Hepatocyte (in vitro differentiated cells): ENCODE measurements around the gene NCBP2. TPM values are rescaled to one million over a fixed set of nuclear protein-coding genes. Genes with fewer than 3 reads are reported as not detected.

Experiments used
- DNase-seq: peaks from one replicate; pipeline ENCODE4 v3.0.0-alpha.2; 2016; ENCODE audit warnings: low spot score
- H2AFZ ChIP-seq: fragments of 200-600 bp; sonication (generic); 2 replicates; pipeline ENCODE4 v1.6.0; 2016; ENCODE audit warnings: antibody characterized with exemption, mild to moderate bottlenecking
- H3K27ac ChIP-seq: fragments of 200-600 bp; sonication (generic); 2 replicates; pipeline ENCODE4 v1.5.1; 2016; ENCODE audit warnings: mild to moderate bottlenecking
- H3K27me3 ChIP-seq: fragments of 200-600 bp; sonication (generic); 2 replicates; pipeline ENCODE4 v1.6.1; 2016
- H3K36me3 ChIP-seq: fragments of 200-600 bp; sonication (generic); replicated peaks from 2 replicates; pipeline ENCODE4 v1.5.1; 2016; ENCODE audit warnings: low read depth; ENCODE audit not compliant: insufficient read depth
- H3K4me1 ChIP-seq: fragments of 200-600 bp; sonication (generic); 2 replicates; pipeline ENCODE4 v1.5.1; 2016; ENCODE audit warnings: mild to moderate bottlenecking, moderate library complexity; ENCODE audit not compliant: insufficient read depth
- H3K4me2 ChIP-seq: fragments of 200-600 bp; sonication (generic); 2 replicates; pipeline ENCODE4 v1.6.0; 2016
- H3K4me3 ChIP-seq: fragments of 200-600 bp; sonication (generic); 2 replicates; pipeline ENCODE4 v1.5.1; 2016; ENCODE audit warnings: mild to moderate bottlenecking
- H3K79me2 ChIP-seq: fragments of 200-600 bp; sonication (generic); 2 replicates; pipeline ENCODE4 v1.6.0; 2017; ENCODE audit warnings: mild to moderate bottlenecking
- H3K9me2 ChIP-seq: fragments of 200-600 bp; sonication (generic); replicated peaks from 2 replicates; pipeline ENCODE4 v1.6.0; 2017; ENCODE audit warnings: mild to moderate bottlenecking; ENCODE audit not compliant: insufficient read depth
- H3K9me3 ChIP-seq: fragments of 200-600 bp; sonication (generic); 2 replicates; pipeline ENCODE4 v1.5.1; 2016; ENCODE audit warnings: low read depth, mild to moderate bottlenecking
- H4K20me1 ChIP-seq: fragments of 200-600 bp; sonication (generic); 2 replicates; pipeline ENCODE4 v1.6.0; 2016; ENCODE audit warnings: mild to moderate bottlenecking; ENCODE audit not compliant: insufficient read depth, poor library complexity, severe bottlenecking
- EZH2 ChIP-seq: fragments of 200-600 bp; sonication (generic); IDR thresholded peaks from 2 replicates; pipeline ENCODE4 v1.6.1; 2016; ENCODE audit warnings: antibody characterized with exemption, mild to moderate bottlenecking, borderline replicate concordance
- EZH2phosphoT487 ChIP-seq: fragments of 200-600 bp; sonication (generic); IDR thresholded peaks from one replicate; pipeline ENCODE4 v1.6.1; 2018; ENCODE audit warnings: antibody characterized with exemption, mild to moderate bottlenecking, low read depth, moderate library complexity; ENCODE audit not compliant: unreplicated experiment, severe bottlenecking
- WGBS: methylation state at CpG from one replicate; pipeline ENCODE4 v1.1.6; 2016; ENCODE audit warnings: low lambda C conversion rate; ENCODE audit errors: missing lambda C conversion rate; 5-methylcytosine and 5-hydroxymethylcytosine counted together
- polyA plus RNA-seq: library from polyadenylated mRNA; unstranded; fragments of >200 nt; fragmentation: Nextera tagmentation; extraction: Ambion mirVana; gene quantifications from 2 replicates; pipeline ENCODE4 v1.2.1, GENCODE V29; 2016
- total RNA-seq: library from RNA; depleted of rRNA; stranded (reverse); fragments of >200 nt; gene quantifications from 2 replicates; pipeline ENCODE4 v1.2.3, GENCODE V29; 2014
- TF ChIP-seq, protein P1 (sequence below): fragments of 200-600 bp; sonication (generic); IDR thresholded peaks from 2 replicates; pipeline ENCODE4 v1.5.1; 2016; ENCODE audit warnings: antibody characterized with exemption, mild to moderate bottlenecking; ENCODE audit not compliant: poor library complexity

The NCBP2 gene
- total and polyA plus RNA-seq, 2 experiments from 2014 or later, result 78.3 to 101 TPM

DNA sequence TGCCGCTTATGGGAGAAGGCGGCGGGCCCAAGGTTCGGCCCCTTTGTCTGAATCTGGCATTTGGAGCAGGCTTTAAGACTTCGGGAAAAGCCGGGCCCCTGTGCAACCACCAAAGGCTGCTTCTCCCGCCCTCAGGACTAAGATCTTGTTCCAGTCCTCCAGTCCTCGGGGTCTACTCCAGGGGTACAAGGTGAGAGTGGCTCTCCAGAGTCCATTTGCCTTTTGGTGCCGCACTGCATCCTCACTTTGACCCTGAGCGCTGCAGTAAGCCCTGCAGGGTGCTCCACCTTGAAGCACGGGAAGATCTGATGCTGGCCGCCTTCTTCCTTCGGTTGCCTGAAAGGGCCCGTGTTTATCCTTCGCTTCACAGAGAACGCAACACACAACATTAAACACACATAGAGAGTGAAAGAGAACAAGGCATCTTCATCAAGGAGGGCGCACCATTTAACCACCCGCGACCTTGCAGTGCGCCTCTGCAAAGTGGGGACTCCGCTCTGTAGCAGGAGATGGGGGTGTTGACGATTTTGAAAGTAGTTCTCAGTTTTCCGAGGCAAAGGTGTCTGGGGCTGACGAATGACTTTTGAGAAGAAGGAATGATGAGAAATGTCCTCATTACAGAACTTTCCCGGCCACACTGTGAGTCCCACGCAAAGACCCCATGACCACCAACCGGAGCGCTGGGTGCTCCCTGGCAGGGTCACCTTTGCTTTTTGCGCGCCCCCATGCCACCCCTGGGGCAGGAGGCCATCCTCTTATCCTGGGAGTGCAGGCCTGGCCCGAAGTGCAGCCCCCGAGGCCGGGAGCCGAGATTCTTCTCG is 25.3 kb upstream of the NCBP2 start:
- WGBS, result 72% methylated on average over 34 of the region's 35 CpGs
- H4K20me1 ChIP-seq, result no peaks in the 10 kb centered on the region

DNA sequence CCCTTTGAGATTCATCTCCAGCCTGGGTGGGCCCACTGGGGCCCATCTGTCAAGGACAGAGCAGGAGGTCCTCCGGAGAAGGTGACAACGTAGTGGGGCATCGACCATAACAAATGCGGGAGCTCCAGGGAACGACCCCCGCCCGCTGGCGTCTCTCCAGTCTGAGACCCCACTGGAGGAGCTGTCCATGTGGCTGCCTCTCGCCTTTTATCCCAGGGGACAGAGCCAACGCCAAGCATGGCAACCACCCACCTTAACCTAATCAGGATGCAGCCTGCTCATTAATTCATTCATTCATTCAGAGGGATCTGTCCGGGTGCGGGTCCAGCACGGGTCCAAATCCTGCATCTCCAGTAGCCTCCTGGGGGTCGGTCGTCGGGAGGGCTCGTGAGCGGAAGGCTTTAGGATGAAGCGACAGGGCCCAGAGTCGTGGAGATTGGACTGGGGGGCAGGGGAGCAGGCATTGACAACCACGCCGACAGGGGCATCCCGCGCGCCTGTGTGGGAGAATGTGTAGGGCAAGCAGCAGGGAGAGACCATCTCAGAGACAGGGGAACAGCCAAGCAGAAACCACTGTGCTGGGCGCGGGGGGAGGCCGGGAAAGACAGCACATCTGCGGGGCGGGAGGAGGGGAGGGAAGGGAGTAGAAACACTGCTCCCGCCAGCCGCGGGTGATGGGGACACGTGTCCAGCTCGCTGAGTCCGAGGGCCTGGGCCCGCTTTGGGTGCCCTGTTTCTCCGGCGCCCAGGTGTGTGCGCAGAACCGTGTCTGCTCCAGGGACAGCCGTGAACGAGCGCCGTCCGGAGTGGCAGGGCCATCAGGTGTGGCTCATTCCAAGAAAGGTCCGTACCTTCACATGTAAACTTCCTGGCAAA is 24.4 kb upstream of the NCBP2 start:
- H2AFZ ChIP-seq, result no peak overlapping the region
- H3K27ac ChIP-seq, result no peak overlapping the region
- peaks cover 20% of the 10 kb centered on the region for H3K4me1 ChIP-seq
- TF ChIP-seq EZH2 (no peak), EZH2phosphoT487 (no peak)
- TF ChIP-seq, protein P1, sequence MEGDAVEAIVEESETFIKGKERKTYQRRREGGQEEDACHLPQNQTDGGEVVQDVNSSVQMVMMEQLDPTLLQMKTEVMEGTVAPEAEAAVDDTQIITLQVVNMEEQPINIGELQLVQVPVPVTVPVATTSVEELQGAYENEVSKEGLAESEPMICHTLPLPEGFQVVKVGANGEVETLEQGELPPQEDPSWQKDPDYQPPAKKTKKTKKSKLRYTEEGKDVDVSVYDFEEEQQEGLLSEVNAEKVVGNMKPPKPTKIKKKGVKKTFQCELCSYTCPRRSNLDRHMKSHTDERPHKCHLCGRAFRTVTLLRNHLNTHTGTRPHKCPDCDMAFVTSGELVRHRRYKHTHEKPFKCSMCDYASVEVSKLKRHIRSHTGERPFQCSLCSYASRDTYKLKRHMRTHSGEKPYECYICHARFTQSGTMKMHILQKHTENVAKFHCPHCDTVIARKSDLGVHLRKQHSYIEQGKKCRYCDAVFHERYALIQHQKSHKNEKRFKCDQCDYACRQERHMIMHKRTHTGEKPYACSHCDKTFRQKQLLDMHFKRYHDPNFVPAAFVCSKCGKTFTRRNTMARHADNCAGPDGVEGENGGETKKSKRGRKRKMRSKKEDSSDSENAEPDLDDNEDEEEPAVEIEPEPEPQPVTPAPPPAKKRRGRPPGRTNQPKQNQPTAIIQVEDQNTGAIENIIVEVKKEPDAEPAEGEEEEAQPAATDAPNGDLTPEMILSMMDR, result no peak
- no peaks in the 10 kb centered on the region for H3K36me3 ChIP-seq
- 70% methylated on average over 36 of the region's 47 CpGs for WGBS
- H4K20me1 ChIP-seq, result no peaks in the 10 kb centered on the region
- H3K79me2 ChIP-seq, result peaks cover 25% of the 10 kb centered on the region
- no peaks in the 10 kb centered on the region for H3K9me2 ChIP-seq
- H3K4me3 ChIP-seq, result no peak overlapping the region
- peak overlapping the region; percentile 61 for H3K4me2 ChIP-seq
- H3K9me3 ChIP-seq, result no peaks in the 10 kb centered on the region
- no peak for DNase-seq
- peaks cover 4% of the 10 kb centered on the region for H3K27me3 ChIP-seq

More for the DNA sequence above, 25.3 kb upstream of the NCBP2 start:
- Histone ChIP-seq H3K4me1 (peaks cover 18% of the 10 kb centered on the region), H3K36me3 (no peaks in the 10 kb centered on the region), H3K9me2 (no peaks in the 10 kb centered on the region), H3K27ac (peak overlapping the region; percentile 74), H3K9me3 (no peaks in the 10 kb centered on the region), H3K4me2 (peak overlapping the region; percentile 100), H3K79me2 (peaks cover 25% of the 10 kb centered on the region), H2AFZ (no peak overlapping the region), H3K27me3 (peaks cover 4% of the 10 kb centered on the region), H3K4me3 (no peak overlapping the region)
- DNase-seq, result no peak
- TF ChIP-seq EZH2, result peak; percentile 6
- TF ChIP-seq, protein P1, result no peak

DNA sequence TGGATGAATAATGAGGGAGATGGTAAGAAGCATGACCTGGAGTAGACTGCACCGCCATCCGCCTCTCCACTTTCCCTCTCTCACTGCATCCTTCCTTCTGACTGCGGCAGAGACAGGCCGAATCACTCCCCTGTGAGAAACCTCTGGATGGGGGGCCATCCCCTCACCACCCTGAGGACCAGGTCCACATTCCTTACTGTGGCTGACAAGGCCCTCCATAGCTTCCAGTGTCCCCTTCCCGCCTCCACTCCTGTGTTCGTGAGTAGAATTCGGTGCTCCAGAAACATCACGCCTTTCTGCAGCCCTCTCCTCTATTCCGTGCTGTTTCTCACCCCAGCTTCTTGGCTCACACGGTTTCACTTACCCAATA is 23.5 kb upstream of the NCBP2 start:
- Histone ChIP-seq H3K9me2 (no peaks in the 10 kb centered on the region), H3K27ac (no peak overlapping the region), H3K4me3 (no peak overlapping the region), H3K79me2 (peaks cover 25% of the 10 kb centered on the region), H4K20me1 (no peaks in the 10 kb centered on the region), H3K36me3 (no peaks in the 10 kb centered on the region), H3K27me3 (peaks cover 4% of the 10 kb centered on the region), H2AFZ (no peak overlapping the region), H3K9me3 (no peaks in the 10 kb centered on the region), H3K4me1 (peaks cover 28% of the 10 kb centered on the region), H3K4me2 (no peak overlapping the region)
- DNase-seq, result no peak
- WGBS, result 93% methylated on average over 10 of the region's 10 CpGs
- TF ChIP-seq EZH2phosphoT487, result no peak
- TF ChIP-seq, protein P1, result no peak
- no peak for TF ChIP-seq EZH2
